HEK293 (cell line): Measurements from ENCODE around the gene ZNF229.

Experiments used
- BCL11A ChIP-seq: fragments of 450-650 bp; formaldehyde crosslinking; IDR thresholded peaks from 2 replicates; pipeline ENCODE4 v1.5.1; 2016; ENCODE audit warnings: low read depth, missing biosample characterization, missing genetic modification characterization
- GFI1B ChIP-seq: fragments of 450-650 bp; formaldehyde crosslinking; IDR thresholded peaks from 2 replicates; pipeline ENCODE4 v1.5.1; 2016; ENCODE audit warnings: missing biosample characterization, missing genetic modification characterization
- GLI4 ChIP-seq: fragments of 450-650 bp; formaldehyde crosslinking; IDR thresholded peaks from 2 replicates; pipeline ENCODE4 v1.5.1; 2016; ENCODE audit warnings: missing biosample characterization, missing genetic modification characterization
- KLF10 ChIP-seq: fragments of 450-650 bp; IDR thresholded peaks from 2 replicates; pipeline ENCODE4 v1.5.1; 2018; ENCODE audit warnings: missing biosample characterization, mild to moderate bottlenecking, missing genetic modification characterization
- KLF17 ChIP-seq: fragments of 450-650 bp; formaldehyde crosslinking; IDR thresholded peaks from 2 replicates; pipeline ENCODE4 v1.5.1; 2016; ENCODE audit warnings: missing biosample characterization, missing genetic modification characterization
- KLF9 ChIP-seq: fragments of 450-650 bp; formaldehyde crosslinking; IDR thresholded peaks from 2 replicates; pipeline ENCODE4 v1.5.1; 2016; ENCODE audit warnings: missing biosample characterization, missing genetic modification characterization, low read depth
- PRDM4 ChIP-seq: fragments of 450-650 bp; formaldehyde crosslinking; IDR thresholded peaks from 2 replicates; pipeline ENCODE4 v1.5.1; 2017; ENCODE audit warnings: missing biosample characterization, missing genetic modification characterization
- ZBTB17 ChIP-seq: fragments of 450-650 bp; formaldehyde crosslinking; IDR thresholded peaks from 2 replicates; pipeline ENCODE4 v1.5.1; 2016; ENCODE audit warnings: missing biosample characterization, missing genetic modification characterization
- ZNF121 ChIP-seq: fragments of 450-650 bp; formaldehyde crosslinking; IDR thresholded peaks from 2 replicates; pipeline ENCODE4 v1.5.1; 2016; ENCODE audit warnings: missing biosample characterization, missing genetic modification characterization
- ZNF174 ChIP-seq: fragments of 450-650 bp; formaldehyde crosslinking; IDR thresholded peaks from 2 replicates; pipeline ENCODE4 v1.5.0; 2017; ENCODE audit warnings: missing biosample characterization, mild to moderate bottlenecking, missing genetic modification characterization
- ZNF354C ChIP-seq: fragments of 450-650 bp; formaldehyde crosslinking; IDR thresholded peaks from 2 replicates; pipeline ENCODE4 v1.5.1; 2016; ENCODE audit warnings: missing biosample characterization, missing genetic modification characterization, low read depth, borderline replicate concordance
- ZNF398 ChIP-seq: fragments of 450-650 bp; formaldehyde crosslinking; IDR thresholded peaks from 2 replicates; pipeline ENCODE4 v1.5.1; 2017; ENCODE audit warnings: missing biosample characterization, missing genetic modification characterization
- ZNF423 ChIP-seq: fragments of 450-650 bp; formaldehyde crosslinking; IDR thresholded peaks from 2 replicates; pipeline ENCODE4 v1.5.1; 2016; ENCODE audit warnings: missing biosample characterization, missing genetic modification characterization
- ZNF544 ChIP-seq: fragments of 450-650 bp; formaldehyde crosslinking; IDR thresholded peaks from 2 replicates; pipeline ENCODE4 v1.5.0; 2017; ENCODE audit warnings: missing biosample characterization, missing genetic modification characterization
- ZNF548 ChIP-seq: fragments of 450-650 bp; formaldehyde crosslinking; IDR thresholded peaks from 2 replicates; pipeline ENCODE4 v1.5.1; 2016; ENCODE audit warnings: missing biosample characterization, missing genetic modification characterization
- ZNF580 ChIP-seq: fragments of 450-650 bp; formaldehyde crosslinking; IDR thresholded peaks from 2 replicates; pipeline ENCODE4 v1.5.1; 2016; ENCODE audit warnings: missing biosample characterization, missing genetic modification characterization
- ZNF596 ChIP-seq: fragments of 450-650 bp; IDR thresholded peaks from 2 replicates; pipeline ENCODE4 v1.5.0; 2018; ENCODE audit warnings: missing biosample characterization, mild to moderate bottlenecking, missing genetic modification characterization, moderate library complexity
- ZNF639 ChIP-seq: fragments of 450-650 bp; formaldehyde crosslinking; IDR thresholded peaks from 2 replicates; pipeline ENCODE4 v1.5.1; 2016; ENCODE audit warnings: missing biosample characterization, missing genetic modification characterization
- ZNF654 ChIP-seq: fragments of 450-650 bp; formaldehyde crosslinking; IDR thresholded peaks from 2 replicates; pipeline ENCODE4 v1.5.1; 2016; ENCODE audit warnings: low read depth, missing biosample characterization, missing genetic modification characterization
- ZNF660 ChIP-seq: fragments of 450-650 bp; IDR thresholded peaks from 2 replicates; pipeline ENCODE4 v1.5.1; 2018; ENCODE audit warnings: missing biosample characterization, mild to moderate bottlenecking, missing genetic modification characterization
- ZNF701 ChIP-seq: fragments of 450-650 bp; formaldehyde crosslinking; IDR thresholded peaks from 2 replicates; pipeline ENCODE4 v1.5.1; 2016; ENCODE audit warnings: missing biosample characterization, missing genetic modification characterization
- ZNF747 ChIP-seq: fragments of 450-650 bp; formaldehyde crosslinking; IDR thresholded peaks from 2 replicates; pipeline ENCODE4 v1.5.1; 2016; ENCODE audit warnings: missing biosample characterization, missing genetic modification characterization
- ZNF768 ChIP-seq: fragments of 450-650 bp; formaldehyde crosslinking; IDR thresholded peaks from 2 replicates; pipeline ENCODE4 v1.5.1; 2018; ENCODE audit warnings: missing biosample characterization, mild to moderate bottlenecking, missing genetic modification characterization
- ZNF843 ChIP-seq: fragments of 450-650 bp; formaldehyde crosslinking; IDR thresholded peaks from 2 replicates; pipeline ENCODE4 v1.5.1; 2016; ENCODE audit warnings: missing biosample characterization, missing genetic modification characterization
- ZXDB ChIP-seq: fragments of 450-650 bp; formaldehyde crosslinking; IDR thresholded peaks from 2 replicates; pipeline ENCODE4 v1.5.1; 2016; ENCODE audit warnings: missing biosample characterization, missing genetic modification characterization
- TF ChIP-seq, protein P1 (sequence below): fragments of 450-650 bp; formaldehyde crosslinking; IDR thresholded peaks from 2 replicates; pipeline ENCODE4 v1.5.1; 2016; ENCODE audit warnings: missing biosample characterization, missing genetic modification characterization
- TF ChIP-seq, protein P2 (sequence below): fragments of 450-650 bp; formaldehyde crosslinking; IDR thresholded peaks from 2 replicates; pipeline ENCODE4 v1.5.1; 2016; ENCODE audit warnings: missing biosample characterization, missing genetic modification characterization
- TF ChIP-seq, protein P3 (sequence below): fragments of 450-650 bp; IDR thresholded peaks from 2 replicates; pipeline ENCODE4 v1.5.1; 2018; ENCODE audit warnings: missing biosample characterization, mild to moderate bottlenecking, missing genetic modification characterization

Gene ZNF229

GRCh38 chr19:44401139-44402115 is 46.8 kb downstream of the ZNF229 start, which contains the start of gene ZNF285 (continued):
- TF ChIP-seq PRDM4 (tag by site-specific recombination) (no peak), KLF9 (0 out of 2 replicates have a peak, but pooled peaks have one; percentile 56), ZNF747 (no peak), GLI4 (tag by site-specific recombination) (no peak), ZNF639 (tag by site-specific recombination) (no peak), ZNF768 (tag by site-specific recombination) (no peak), ZNF354C (tag by site-specific recombination) (no peak), KLF10 (tag by site-specific recombination) (no peak; the same call in 1 of the 2 replicates), ZNF423 (tag by site-specific recombination) (no peak), ZNF580 (tag by site-specific recombination) (peak; percentile 54), ZNF843 (tag by site-specific recombination) (no peak), ZXDB (tag by site-specific recombination) (peak; percentile 58), ZNF596 (tag by site-specific recombination) (no peak), ZNF548 (tag by site-specific recombination) (no peak), ZNF654 (tag by site-specific recombination) (no peak), ZNF174 (tag by site-specific recombination) (no peak), ZNF660 (tag by site-specific recombination) (0 out of 2 replicates have a peak, but pooled peaks have one; percentile 44), KLF17 (tag by site-specific recombination) (no peak), BCL11A (tag by site-specific recombination) (peak; percentile 62; the same call in 1 of the 2 replicates), GFI1B (tag by site-specific recombination) (no peak), ZBTB17 (tag by site-specific recombination) (peak; percentile 69), ZNF398 (tag by site-specific recombination) (no peak), ZNF121 (tag by site-specific recombination) (no peak), ZNF701 (tag by site-specific recombination) (no peak), ZNF544 (no peak)
- TF ChIP-seq, protein P1, sequence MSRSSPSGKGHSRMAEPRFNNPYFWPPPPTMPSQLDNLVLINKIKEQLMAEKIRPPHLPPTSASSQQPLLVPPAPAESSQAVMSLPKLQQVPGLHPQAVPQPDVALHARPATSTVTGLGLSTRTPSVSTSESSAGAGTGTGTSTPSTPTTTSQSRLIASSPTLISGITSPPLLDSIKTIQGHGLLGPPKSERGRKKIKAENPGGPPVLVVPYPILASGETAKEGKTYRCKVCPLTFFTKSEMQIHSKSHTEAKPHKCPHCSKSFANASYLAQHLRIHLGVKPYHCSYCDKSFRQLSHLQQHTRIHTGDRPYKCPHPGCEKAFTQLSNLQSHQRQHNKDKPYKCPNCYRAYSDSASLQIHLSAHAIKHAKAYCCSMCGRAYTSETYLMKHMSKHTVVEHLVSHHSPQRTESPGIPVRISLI (tag by site-specific recombination), result no peak
- TF ChIP-seq, protein P2, sequence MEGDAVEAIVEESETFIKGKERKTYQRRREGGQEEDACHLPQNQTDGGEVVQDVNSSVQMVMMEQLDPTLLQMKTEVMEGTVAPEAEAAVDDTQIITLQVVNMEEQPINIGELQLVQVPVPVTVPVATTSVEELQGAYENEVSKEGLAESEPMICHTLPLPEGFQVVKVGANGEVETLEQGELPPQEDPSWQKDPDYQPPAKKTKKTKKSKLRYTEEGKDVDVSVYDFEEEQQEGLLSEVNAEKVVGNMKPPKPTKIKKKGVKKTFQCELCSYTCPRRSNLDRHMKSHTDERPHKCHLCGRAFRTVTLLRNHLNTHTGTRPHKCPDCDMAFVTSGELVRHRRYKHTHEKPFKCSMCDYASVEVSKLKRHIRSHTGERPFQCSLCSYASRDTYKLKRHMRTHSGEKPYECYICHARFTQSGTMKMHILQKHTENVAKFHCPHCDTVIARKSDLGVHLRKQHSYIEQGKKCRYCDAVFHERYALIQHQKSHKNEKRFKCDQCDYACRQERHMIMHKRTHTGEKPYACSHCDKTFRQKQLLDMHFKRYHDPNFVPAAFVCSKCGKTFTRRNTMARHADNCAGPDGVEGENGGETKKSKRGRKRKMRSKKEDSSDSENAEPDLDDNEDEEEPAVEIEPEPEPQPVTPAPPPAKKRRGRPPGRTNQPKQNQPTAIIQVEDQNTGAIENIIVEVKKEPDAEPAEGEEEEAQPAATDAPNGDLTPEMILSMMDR (tag by site-specific recombination), result no peak
- TF ChIP-seq, protein P3, sequence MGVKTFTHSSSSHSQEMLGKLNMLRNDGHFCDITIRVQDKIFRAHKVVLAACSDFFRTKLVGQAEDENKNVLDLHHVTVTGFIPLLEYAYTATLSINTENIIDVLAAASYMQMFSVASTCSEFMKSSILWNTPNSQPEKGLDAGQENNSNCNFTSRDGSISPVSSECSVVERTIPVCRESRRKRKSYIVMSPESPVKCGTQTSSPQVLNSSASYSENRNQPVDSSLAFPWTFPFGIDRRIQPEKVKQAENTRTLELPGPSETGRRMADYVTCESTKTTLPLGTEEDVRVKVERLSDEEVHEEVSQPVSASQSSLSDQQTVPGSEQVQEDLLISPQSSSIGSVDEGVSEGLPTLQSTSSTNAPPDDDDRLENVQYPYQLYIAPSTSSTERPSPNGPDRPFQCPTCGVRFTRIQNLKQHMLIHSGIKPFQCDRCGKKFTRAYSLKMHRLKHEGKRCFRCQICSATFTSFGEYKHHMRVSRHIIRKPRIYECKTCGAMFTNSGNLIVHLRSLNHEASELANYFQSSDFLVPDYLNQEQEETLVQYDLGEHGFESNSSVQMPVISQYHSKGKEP, result no peak
